Measurements from ENCODE around the gene ALKBH3.

The ALKBH3 gene

GRCh38 chr11:43962383-43963278, 82.0 kb downstream of the ALKBH3 start:
- DNase-seq (ENCODE audit: low read depth in 2 of 2): no peak

GRCh38 chr11:43963279-43963620, 82.6 kb downstream of the ALKBH3 start:
- no peak for DNase-seq (ENCODE audit: low read depth in 2 of 2)

GRCh38 chr11:43967661-43968060, 87.0 kb downstream of the ALKBH3 start:
- DNase-seq (ENCODE audit: low read depth in 2 of 2): no peak

GRCh38 chr11:43968719-43969118, 88.1 kb downstream of the ALKBH3 start:
- DNase-seq (ENCODE audit: low read depth in 2 of 2): no peak

GRCh38 chr11:43969543-43969942, 88.9 kb downstream of the ALKBH3 start:
- no peak for DNase-seq (ENCODE audit: low read depth in 2 of 2)
